ENCODE measurements around the gene CLECL1. TPM values are rescaled to one million over a fixed set of nuclear protein-coding genes. Genes with fewer than 3 reads are reported as not detected.

CLECL1 gene
- total RNA-seq, 4 donors from 2014 or later, result 0.83 TPM; not detected in 3

GRCh38 chr12:9763025-9763424, 30.1 kb upstream of the CLECL1 start:
- Histone ChIP-seq H3K27ac (replicated peaks in 1 of 4) (no peak overlapping the region), H3K36me3 (no peaks in the 10 kb centered on the region), H3K4me1 (no peaks in the 10 kb centered on the region), H3K9me3 (no peaks in the 10 kb centered on the region), H3K27me3 (no peaks in the 10 kb centered on the region), H3K4me3 (no peak overlapping the region)
- TF ChIP-seq CTCF (IDR thresholded peaks at IDR 0.05), result no peak
- TF ChIP-seq POLR2AphosphoS5 (IDR thresholded peaks at IDR 0.05), result no peak
- no peak for TF ChIP-seq EP300 (IDR thresholded peaks at IDR 0.05)
- no peak for TF ChIP-seq POLR2A (IDR thresholded peaks at IDR 0.05; ENCODE audit: low read depth)
- intact Hi-C loops (cut with DNase I), result no loop called here
- DNase-seq (ENCODE audit: extremely low spot score), result no peak
- WGBS, result 56% methylated on average over 2 of the region's 2 CpGs

- no peak overlapping the region for H3K27ac ChIP-seq (replicated peaks in 1 of 4)
Measured at GRCh38 chr12:9762369-9762768, 29.5 kb upstream of the CLECL1 start.

GRCh38 chr12:9761419-9761781, 28.5 kb upstream of the CLECL1 start:
- DNase-seq (ENCODE audit: extremely low spot score), result no peak
- H3K9me3 ChIP-seq, result no peaks in the 10 kb centered on the region
- WGBS, result 66% methylated on average over 4 of the region's 4 CpGs
- peak overlapping the region in 1 of 4 donors; percentile 3 for H3K4me3 ChIP-seq
- no peaks in the 10 kb centered on the region for H3K4me1 ChIP-seq
- no peak overlapping the region for H3K27ac ChIP-seq (replicated peaks in 1 of 4)
- intact Hi-C loops (cut with DNase I), result no loop called here
- H3K36me3 ChIP-seq, result no peaks in the 10 kb centered on the region
- peaks cover 0 to 5% (median 0%) of the 10 kb centered on the region in 4 donors for H3K27me3 ChIP-seq
- TF ChIP-seq POLR2A (IDR thresholded peaks at IDR 0.05; ENCODE audit: low read depth), result no peak
- TF ChIP-seq POLR2AphosphoS5 (IDR thresholded peaks at IDR 0.05), result no peak
- TF ChIP-seq CTCF (IDR thresholded peaks at IDR 0.05), result no peak
- no peak for TF ChIP-seq EP300 (IDR thresholded peaks at IDR 0.05)

More at GRCh38 chr12:9762369-9762768, 29.5 kb upstream of the CLECL1 start:
- H3K27me3 ChIP-seq, result no peaks in the 10 kb centered on the region
- no peaks in the 10 kb centered on the region for H3K4me1 ChIP-seq
- no peak overlapping the region for H3K4me3 ChIP-seq
- intact Hi-C loops (cut with DNase I), result no loop called here
- no peaks in the 10 kb centered on the region for H3K9me3 ChIP-seq
- DNase-seq (ENCODE audit: extremely low spot score), result no peak
- H3K36me3 ChIP-seq, result no peaks in the 10 kb centered on the region
- 92% methylated on average over 5 of the region's 5 CpGs for WGBS
- no peak for TF ChIP-seq CTCF (IDR thresholded peaks at IDR 0.05)
- TF ChIP-seq EP300 (IDR thresholded peaks at IDR 0.05), result no peak
- TF ChIP-seq POLR2A (IDR thresholded peaks at IDR 0.05; ENCODE audit: low read depth), result no peak
- no peak for TF ChIP-seq POLR2AphosphoS5 (IDR thresholded peaks at IDR 0.05)

- Histone ChIP-seq H3K4me3 (peak within 1 kb of the TSS in 1 of 4 donors; percentile 3), H3K9me3 (no peaks in the 10 kb centered on the region), H3K4me1 (no peaks in the 10 kb centered on the region), H3K27me3 (peaks cover 0 to 5% (median 0%) of the 10 kb centered on the region in 4 donors), H3K27ac (replicated peaks in 1 of 4) (peak within 1 kb of the TSS in 1 of 4 donors; percentile 12), H3K36me3 (no peaks in the 10 kb centered on the region)
- 63% methylated on average over 6 of the region's 6 CpGs for WGBS
- no peak for DNase-seq (ENCODE audit: extremely low spot score)
- intact Hi-C loops (cut with DNase I), result no loop called here
- TF ChIP-seq POLR2AphosphoS5 (IDR thresholded peaks at IDR 0.05), result peak in 1 of 2 donors; percentile 65
- TF ChIP-seq EP300 (IDR thresholded peaks at IDR 0.05), result no peak
Measured at GRCh38 chr12:9760699-9761418, 28.0 kb upstream of the CLECL1 start, which contains the start of gene CD69. CD69 (minus strand) TSS chr12:9760901; CDS start chr12:9760820, 81 bp downstream.

- Histone ChIP-seq H3K27ac (replicated peaks in 1 of 4) (peak overlapping the region in 1 of 4 donors; percentile 12), H3K36me3 (no peaks in the 10 kb centered on the region), H3K4me1 (no peaks in the 10 kb centered on the region), H3K9me3 (no peaks in the 10 kb centered on the region), H3K4me3 (peak overlapping the region in 1 of 4 donors; percentile 3), H3K27me3 (peaks cover 0 to 5% (median 0%) of the 10 kb centered on the region in 4 donors)
- 93% methylated on average over 1 of the region's 1 CpG for WGBS
- TF ChIP-seq CTCF (IDR thresholded peaks at IDR 0.05), result no peak
- TF ChIP-seq EP300 (IDR thresholded peaks at IDR 0.05), result no peak
- TF ChIP-seq POLR2A (IDR thresholded peaks at IDR 0.05; ENCODE audit: low read depth), result no peak
- TF ChIP-seq POLR2AphosphoS5 (IDR thresholded peaks at IDR 0.05), result no peak
- no peak for DNase-seq (ENCODE audit: extremely low spot score)
- intact Hi-C loops (cut with DNase I), result no loop called here
Measured at GRCh38 chr12:9760120-9760519, 27.2 kb upstream of the CLECL1 start.
